ENCODE data around the gene MUC7.

MUC7 gene

GRCh38 chr4:70471897-70472296 lies at the start of gene MUC7:
MUC7 (plus strand) TSS chr4:70472197; CDS start chr4:70474022, 1,825 bp downstream.
- Histone ChIP-seq H3K9me3 (ENCODE audit: severe bottlenecking) (no peaks in the 10 kb centered on the region), H3K36me3 (ENCODE audit: low read depth) (no peaks in the 10 kb centered on the region), H3K27ac (ENCODE audit: poor library complexity, severe bottlenecking) (no peak within 1 kb of the TSS), H3K4me3 (ENCODE audit: severe bottlenecking) (no peak within 1 kb of the TSS), H3K4me1 (ENCODE audit: insufficient read depth, poor library complexity, severe bottlenecking) (no peaks in the 10 kb centered on the region), H3K27me3 (ENCODE audit: insufficient read depth, poor library complexity, severe bottlenecking) (no peaks in the 10 kb centered on the region)
- DNase-seq (ENCODE audit: low spot score) (no peak), ATAC-seq (ENCODE audit: low read depth) (no peak)
- no peak for TF ChIP-seq CTCF (IDR thresholded peaks at IDR 0.05; ENCODE audit: poor library complexity, severe bottlenecking)

DNA sequence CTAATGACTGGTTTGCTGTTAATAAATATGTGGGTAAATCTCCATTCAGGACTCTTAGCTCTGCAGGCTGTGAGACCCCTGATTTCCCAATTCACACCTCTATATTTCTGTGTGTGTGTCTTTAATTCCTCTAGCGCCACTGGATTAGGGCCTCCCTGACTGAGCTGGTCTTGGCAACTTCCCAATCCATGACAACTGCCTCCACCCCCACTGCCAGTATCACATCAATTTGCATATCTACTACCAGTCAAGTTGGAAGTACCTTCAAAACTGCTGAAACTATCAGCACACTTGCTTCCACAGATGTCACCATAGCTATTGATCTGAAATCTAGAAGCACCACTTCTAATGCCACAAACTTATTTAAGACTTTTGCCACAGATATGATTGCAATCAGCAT lies 46.7 kb upstream of the MUC7 start:
- Histone ChIP-seq H3K4me3 (ENCODE audit: severe bottlenecking) (no peak overlapping the region), H3K9me3 (ENCODE audit: severe bottlenecking) (no peaks in the 10 kb centered on the region), H3K27ac (ENCODE audit: poor library complexity, severe bottlenecking) (no peak overlapping the region), H3K4me1 (ENCODE audit: insufficient read depth, poor library complexity, severe bottlenecking) (no peaks in the 10 kb centered on the region), H3K27me3 (ENCODE audit: insufficient read depth, poor library complexity, severe bottlenecking) (no peaks in the 10 kb centered on the region), H3K36me3 (ENCODE audit: low read depth) (no peaks in the 10 kb centered on the region)
- DNase-seq (ENCODE audit: low spot score): no peak
- no peak for TF ChIP-seq CTCF (IDR thresholded peaks at IDR 0.05; ENCODE audit: poor library complexity, severe bottlenecking)
- no peak for ATAC-seq (ENCODE audit: low read depth)

DNA sequence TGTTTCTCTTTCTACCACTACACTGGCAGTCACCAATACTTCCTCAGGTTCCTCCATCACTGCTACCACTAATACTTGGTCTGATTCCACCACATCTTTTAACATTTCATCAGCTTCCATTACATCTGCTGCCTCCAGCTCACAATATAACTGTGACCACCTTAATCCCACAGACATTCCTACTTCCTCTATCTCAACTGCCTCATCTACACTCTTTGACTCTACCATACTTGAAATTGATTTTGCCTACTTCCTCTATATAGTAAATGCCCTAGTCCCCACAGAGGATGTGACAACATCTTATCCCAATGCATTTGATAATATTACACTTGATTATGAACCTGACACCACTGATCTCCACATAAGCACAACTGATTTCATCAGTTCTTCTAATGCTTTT lies 45.2 kb upstream of the MUC7 start:
- no peak for TF ChIP-seq CTCF (IDR thresholded peaks at IDR 0.05; ENCODE audit: poor library complexity, severe bottlenecking)
- Histone ChIP-seq H3K27ac (ENCODE audit: poor library complexity, severe bottlenecking) (no peak overlapping the region), H3K27me3 (ENCODE audit: insufficient read depth, poor library complexity, severe bottlenecking) (no peaks in the 10 kb centered on the region), H3K4me3 (ENCODE audit: severe bottlenecking) (no peak overlapping the region), H3K36me3 (ENCODE audit: low read depth) (no peaks in the 10 kb centered on the region), H3K4me1 (ENCODE audit: insufficient read depth, poor library complexity, severe bottlenecking) (no peaks in the 10 kb centered on the region), H3K9me3 (ENCODE audit: severe bottlenecking) (no peaks in the 10 kb centered on the region)
- DNase-seq (ENCODE audit: low spot score) (no peak), ATAC-seq (ENCODE audit: low read depth) (no peak)

GRCh38 chr4:70437197-70437596 lies 34.8 kb upstream of the MUC7 start:
- H3K4me1 ChIP-seq (ENCODE audit: insufficient read depth, poor library complexity, severe bottlenecking): no peaks in the 10 kb centered on the region
- ATAC-seq (ENCODE audit: low read depth) (no peak), DNase-seq (ENCODE audit: low spot score) (no peak)
- H3K4me3 ChIP-seq (ENCODE audit: severe bottlenecking): no peak overlapping the region
- peaks cover 2% of the 10 kb centered on the region for H3K27me3 ChIP-seq (ENCODE audit: insufficient read depth, poor library complexity, severe bottlenecking)
- TF ChIP-seq CTCF (IDR thresholded peaks at IDR 0.05; ENCODE audit: poor library complexity, severe bottlenecking): no peak
- no peaks in the 10 kb centered on the region for H3K36me3 ChIP-seq (ENCODE audit: low read depth)
- no peak overlapping the region for H3K27ac ChIP-seq (ENCODE audit: poor library complexity, severe bottlenecking)
- no peaks in the 10 kb centered on the region for H3K9me3 ChIP-seq (ENCODE audit: severe bottlenecking)

DNA sequence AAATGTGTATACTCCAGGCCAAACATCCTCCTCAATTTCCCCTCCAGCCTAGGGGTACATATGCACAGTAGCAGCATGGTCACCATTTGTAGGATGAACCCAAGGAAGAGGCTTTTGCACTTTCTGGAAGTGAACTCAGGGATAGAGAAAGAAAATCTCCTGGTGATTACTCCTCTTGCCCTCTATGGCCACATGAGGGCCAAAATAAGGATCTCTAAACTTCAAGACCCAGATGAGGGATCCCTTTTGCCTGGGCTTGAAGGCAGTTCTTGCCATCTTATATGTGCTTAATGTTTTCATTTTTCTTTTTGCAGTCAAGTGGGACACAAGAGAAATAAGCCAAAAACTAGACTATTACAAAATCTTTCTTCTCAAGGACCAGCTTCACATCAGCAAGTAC lies 29.5 kb upstream of the MUC7 start:
- no peaks in the 10 kb centered on the region for H3K36me3 ChIP-seq (ENCODE audit: low read depth)
- no peaks in the 10 kb centered on the region for H3K4me1 ChIP-seq (ENCODE audit: insufficient read depth, poor library complexity, severe bottlenecking)
- no peak overlapping the region for H3K4me3 ChIP-seq (ENCODE audit: severe bottlenecking)
- TF ChIP-seq CTCF (IDR thresholded peaks at IDR 0.05; ENCODE audit: poor library complexity, severe bottlenecking): no peak
- peaks cover 2% of the 10 kb centered on the region for H3K27me3 ChIP-seq (ENCODE audit: insufficient read depth, poor library complexity, severe bottlenecking)
- no peak for ATAC-seq (ENCODE audit: low read depth)
- H3K27ac ChIP-seq (ENCODE audit: poor library complexity, severe bottlenecking): no peak overlapping the region
- no peaks in the 10 kb centered on the region for H3K9me3 ChIP-seq (ENCODE audit: severe bottlenecking)
- DNase-seq (ENCODE audit: low spot score): no peak

Data from RWPE2 (cell line).